Measurements from ENCODE around the gene MLLT3.

DNA sequence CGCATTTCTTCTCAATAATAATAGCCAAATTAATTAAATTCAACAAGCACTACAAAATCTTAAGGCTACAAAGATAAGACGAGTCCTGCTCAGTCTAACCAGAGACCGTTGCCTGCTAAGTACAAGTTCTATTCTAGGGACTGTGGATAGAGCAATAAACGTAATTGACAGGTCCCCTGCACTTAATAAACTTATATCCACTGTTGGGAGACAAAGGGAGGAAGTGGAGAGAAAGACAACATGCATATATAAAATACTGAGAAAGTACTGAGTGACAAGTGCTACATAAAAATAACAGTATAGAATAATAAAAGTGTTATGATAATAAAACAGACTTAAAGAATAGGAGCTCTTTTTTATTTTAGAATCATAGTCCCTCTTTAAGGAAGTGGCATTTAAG is 158.1 kb downstream of the MLLT3 start:
- TF ChIP-seq POLR2A (IDR thresholded peaks at IDR 0.05; ENCODE audit: low read depth, low read length) (no peak), TAF1 (IDR thresholded peaks at IDR 0.05; ENCODE audit: low read depth, low read length) (no peak), POLR2AphosphoS5 (IDR thresholded peaks at IDR 0.05; ENCODE audit: low read depth, low read length) (no peak), POU2F2 (IDR thresholded peaks at IDR 0.05; ENCODE audit: low read depth, low read length) (no peak), SPI1 (IDR thresholded peaks at IDR 0.05; ENCODE audit: low read depth, low read length) (no peak), PAX5 (IDR thresholded peaks at IDR 0.05; ENCODE audit: insufficient read depth, low read length, severe bottlenecking) (no peak)
